H1 (cell line): ENCODE results near the gene PCID2. TPM values are rescaled to one million over a fixed set of nuclear protein-coding genes. Genes with fewer than 3 reads are reported as not detected.

Source experiments
- BACH1 ChIP-seq: IDR thresholded peaks from 2 replicates; pipeline ENCODE4 v1.6.1; 2012; ENCODE audit warnings: low read length, improper control_type of control experiment
- EP300 ChIP-seq, 2 experiments: IDR thresholded peaks; 1 replicate in 1 of 2; 2 replicates in 1 of 2; pipeline ENCODE4 v1.6.1; 2011 to 2012; ENCODE audit warnings: low read depth in 2 of 2, low read length in 2 of 2, mild to moderate bottlenecking in 2 of 2, borderline replicate concordance in 1 of 2, inconsistent platforms in 1 of 2, moderate library complexity in 1 of 2
- HDAC6 ChIP-seq: IDR thresholded peaks from one replicate; pipeline ENCODE4 v1.7.1; 2012; ENCODE audit warnings: low read depth, mild to moderate bottlenecking, inconsistent platforms, low read length, moderate library complexity
- RBBP5 ChIP-seq: IDR thresholded peaks from 2 replicates; pipeline ENCODE4 v1.7.1; 2012; ENCODE audit warnings: low read depth, mild to moderate bottlenecking, inconsistent platforms, low read length, moderate library complexity, borderline replicate concordance
- SIN3A ChIP-seq, 2 experiments: IDR thresholded peaks in 1 of 2; conservative IDR thresholded peaks in 1 of 2; 2 replicates each; pipeline ENCODE4 v1.6.1; 2011 to 2012; ENCODE audit warnings: low read length in 2 of 2, improper control_type of control experiment in 1 of 2, low read depth in 1 of 2, mild to moderate bottlenecking in 1 of 2
- SP1 ChIP-seq: IDR thresholded peaks from 2 replicates; pipeline ENCODE4 v1.6.1; 2011; ENCODE audit warnings: low read depth, low read length
- TAF1 ChIP-seq: IDR thresholded peaks from 2 replicates; pipeline ENCODE4 v1.6.1; 2011; ENCODE audit warnings: mild to moderate bottlenecking, low read depth, low read length
- TBP ChIP-seq: IDR thresholded peaks from 2 replicates; pipeline ENCODE4 v1.6.1; 2011; ENCODE audit warnings: low read depth, low read length, improper control_type of control experiment
- polyA plus RNA-seq, 7 experiments: library from polyadenylated mRNA; depleted of rRNA in 3 of 7; stranded (reverse) in 5 of 7; unstranded in 2 of 7; fragments of >200 nt in 5 of 7; fragments of 200-250 nt in 2 of 7; gene quantifications; 1 replicate in 5 of 7; 2 replicates in 1 of 7; 4 replicates in 1 of 7; pipeline versions ENCODE4 v1.2.1 to v1.2.3, GENCODE V29; 2011 to 2013; ENCODE audit warnings: missing spikeins in 2 of 7, mixed read lengths in 2 of 7
- total RNA-seq: library from RNA; stranded (reverse); fragmentation: NEBNext Ultra II Directional; extraction: Animal tissue kit (Norgen Biotek cat#: 25700); gene quantifications from 2 replicates; pipeline ENCODE4 v1.2.1, GENCODE V29; 2021
- TF ChIP-seq, protein P1 (sequence below): fragments of 300-600 bp; sonication (generic); IDR thresholded peaks from 2 replicates; pipeline ENCODE4 v1.7.1; 2012; ENCODE audit warnings: low read length, moderate library complexity, mild to moderate bottlenecking, inconsistent platforms; ENCODE audit not compliant: insufficient replicate concordance

PCID2 gene
- total and polyA plus RNA-seq, 2 of the 8 experiments (the other 6 are each of a cell fraction or from before 2014, with no cell fraction given): 72.4 to 72.8 TPM

DNA sequence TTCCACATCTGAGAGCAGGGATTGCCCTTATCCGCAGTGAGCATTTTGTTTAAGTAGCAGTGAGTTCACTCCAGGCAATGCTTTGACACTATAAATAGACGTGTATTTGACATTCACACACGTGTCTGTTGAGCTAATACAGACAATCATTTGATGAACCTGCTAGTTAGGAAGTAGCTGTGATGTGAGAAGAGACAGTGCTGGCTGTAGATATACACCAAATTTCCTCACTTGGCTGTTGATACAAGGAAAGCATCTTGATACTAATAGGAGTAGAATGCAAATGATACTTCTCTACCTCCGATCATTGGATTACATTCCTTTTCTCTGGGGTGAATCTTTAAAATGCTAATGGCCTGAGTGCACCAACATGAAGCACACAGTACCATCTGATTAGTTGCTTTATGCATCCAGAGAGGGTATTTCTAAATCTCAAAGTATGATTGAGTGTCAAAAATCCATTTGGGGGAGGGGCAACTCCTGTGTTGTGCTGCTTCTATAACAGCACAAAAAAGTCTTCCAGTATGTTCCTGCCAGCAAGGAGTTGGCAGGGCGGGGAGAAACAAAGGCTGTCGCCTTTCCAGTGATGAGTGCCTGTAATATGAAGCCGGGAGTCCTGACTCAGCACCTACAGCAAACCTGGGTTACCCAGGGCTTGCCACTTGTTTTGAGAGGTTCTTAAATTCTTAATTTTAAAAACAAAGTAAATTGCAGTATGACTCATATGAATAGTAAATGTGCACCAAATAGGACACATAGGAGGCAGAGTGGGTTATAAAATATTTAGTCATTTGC, 8.0 kb upstream of the PCID2 start (continued):
- 0 out of 2 replicates have a peak, but pooled peaks have one; percentile 17 for TF ChIP-seq TBP
- no peak for TF ChIP-seq EP300 (IDR thresholded peaks at IDR 0.05; ENCODE audit: borderline replicate concordance in 1 of 2, low read depth in 2 of 2, low read length in 2 of 2)
- 0 out of 4 replicates have a peak, but pooled peaks of 1 of the 2 experiments have one; percentile 24 for TF ChIP-seq SIN3A (conservative IDR thresholded peaks at IDR 0.05 in 1 of 2, IDR thresholded peaks at IDR 0.05 in 1 of 2; ENCODE audit: low read depth in 1 of 2, low read length in 2 of 2)
- no peak for TF ChIP-seq RBBP5
- no peak for TF ChIP-seq HDAC6
- TF ChIP-seq BACH1: peak; percentile 98
- TF ChIP-seq, protein P1, sequence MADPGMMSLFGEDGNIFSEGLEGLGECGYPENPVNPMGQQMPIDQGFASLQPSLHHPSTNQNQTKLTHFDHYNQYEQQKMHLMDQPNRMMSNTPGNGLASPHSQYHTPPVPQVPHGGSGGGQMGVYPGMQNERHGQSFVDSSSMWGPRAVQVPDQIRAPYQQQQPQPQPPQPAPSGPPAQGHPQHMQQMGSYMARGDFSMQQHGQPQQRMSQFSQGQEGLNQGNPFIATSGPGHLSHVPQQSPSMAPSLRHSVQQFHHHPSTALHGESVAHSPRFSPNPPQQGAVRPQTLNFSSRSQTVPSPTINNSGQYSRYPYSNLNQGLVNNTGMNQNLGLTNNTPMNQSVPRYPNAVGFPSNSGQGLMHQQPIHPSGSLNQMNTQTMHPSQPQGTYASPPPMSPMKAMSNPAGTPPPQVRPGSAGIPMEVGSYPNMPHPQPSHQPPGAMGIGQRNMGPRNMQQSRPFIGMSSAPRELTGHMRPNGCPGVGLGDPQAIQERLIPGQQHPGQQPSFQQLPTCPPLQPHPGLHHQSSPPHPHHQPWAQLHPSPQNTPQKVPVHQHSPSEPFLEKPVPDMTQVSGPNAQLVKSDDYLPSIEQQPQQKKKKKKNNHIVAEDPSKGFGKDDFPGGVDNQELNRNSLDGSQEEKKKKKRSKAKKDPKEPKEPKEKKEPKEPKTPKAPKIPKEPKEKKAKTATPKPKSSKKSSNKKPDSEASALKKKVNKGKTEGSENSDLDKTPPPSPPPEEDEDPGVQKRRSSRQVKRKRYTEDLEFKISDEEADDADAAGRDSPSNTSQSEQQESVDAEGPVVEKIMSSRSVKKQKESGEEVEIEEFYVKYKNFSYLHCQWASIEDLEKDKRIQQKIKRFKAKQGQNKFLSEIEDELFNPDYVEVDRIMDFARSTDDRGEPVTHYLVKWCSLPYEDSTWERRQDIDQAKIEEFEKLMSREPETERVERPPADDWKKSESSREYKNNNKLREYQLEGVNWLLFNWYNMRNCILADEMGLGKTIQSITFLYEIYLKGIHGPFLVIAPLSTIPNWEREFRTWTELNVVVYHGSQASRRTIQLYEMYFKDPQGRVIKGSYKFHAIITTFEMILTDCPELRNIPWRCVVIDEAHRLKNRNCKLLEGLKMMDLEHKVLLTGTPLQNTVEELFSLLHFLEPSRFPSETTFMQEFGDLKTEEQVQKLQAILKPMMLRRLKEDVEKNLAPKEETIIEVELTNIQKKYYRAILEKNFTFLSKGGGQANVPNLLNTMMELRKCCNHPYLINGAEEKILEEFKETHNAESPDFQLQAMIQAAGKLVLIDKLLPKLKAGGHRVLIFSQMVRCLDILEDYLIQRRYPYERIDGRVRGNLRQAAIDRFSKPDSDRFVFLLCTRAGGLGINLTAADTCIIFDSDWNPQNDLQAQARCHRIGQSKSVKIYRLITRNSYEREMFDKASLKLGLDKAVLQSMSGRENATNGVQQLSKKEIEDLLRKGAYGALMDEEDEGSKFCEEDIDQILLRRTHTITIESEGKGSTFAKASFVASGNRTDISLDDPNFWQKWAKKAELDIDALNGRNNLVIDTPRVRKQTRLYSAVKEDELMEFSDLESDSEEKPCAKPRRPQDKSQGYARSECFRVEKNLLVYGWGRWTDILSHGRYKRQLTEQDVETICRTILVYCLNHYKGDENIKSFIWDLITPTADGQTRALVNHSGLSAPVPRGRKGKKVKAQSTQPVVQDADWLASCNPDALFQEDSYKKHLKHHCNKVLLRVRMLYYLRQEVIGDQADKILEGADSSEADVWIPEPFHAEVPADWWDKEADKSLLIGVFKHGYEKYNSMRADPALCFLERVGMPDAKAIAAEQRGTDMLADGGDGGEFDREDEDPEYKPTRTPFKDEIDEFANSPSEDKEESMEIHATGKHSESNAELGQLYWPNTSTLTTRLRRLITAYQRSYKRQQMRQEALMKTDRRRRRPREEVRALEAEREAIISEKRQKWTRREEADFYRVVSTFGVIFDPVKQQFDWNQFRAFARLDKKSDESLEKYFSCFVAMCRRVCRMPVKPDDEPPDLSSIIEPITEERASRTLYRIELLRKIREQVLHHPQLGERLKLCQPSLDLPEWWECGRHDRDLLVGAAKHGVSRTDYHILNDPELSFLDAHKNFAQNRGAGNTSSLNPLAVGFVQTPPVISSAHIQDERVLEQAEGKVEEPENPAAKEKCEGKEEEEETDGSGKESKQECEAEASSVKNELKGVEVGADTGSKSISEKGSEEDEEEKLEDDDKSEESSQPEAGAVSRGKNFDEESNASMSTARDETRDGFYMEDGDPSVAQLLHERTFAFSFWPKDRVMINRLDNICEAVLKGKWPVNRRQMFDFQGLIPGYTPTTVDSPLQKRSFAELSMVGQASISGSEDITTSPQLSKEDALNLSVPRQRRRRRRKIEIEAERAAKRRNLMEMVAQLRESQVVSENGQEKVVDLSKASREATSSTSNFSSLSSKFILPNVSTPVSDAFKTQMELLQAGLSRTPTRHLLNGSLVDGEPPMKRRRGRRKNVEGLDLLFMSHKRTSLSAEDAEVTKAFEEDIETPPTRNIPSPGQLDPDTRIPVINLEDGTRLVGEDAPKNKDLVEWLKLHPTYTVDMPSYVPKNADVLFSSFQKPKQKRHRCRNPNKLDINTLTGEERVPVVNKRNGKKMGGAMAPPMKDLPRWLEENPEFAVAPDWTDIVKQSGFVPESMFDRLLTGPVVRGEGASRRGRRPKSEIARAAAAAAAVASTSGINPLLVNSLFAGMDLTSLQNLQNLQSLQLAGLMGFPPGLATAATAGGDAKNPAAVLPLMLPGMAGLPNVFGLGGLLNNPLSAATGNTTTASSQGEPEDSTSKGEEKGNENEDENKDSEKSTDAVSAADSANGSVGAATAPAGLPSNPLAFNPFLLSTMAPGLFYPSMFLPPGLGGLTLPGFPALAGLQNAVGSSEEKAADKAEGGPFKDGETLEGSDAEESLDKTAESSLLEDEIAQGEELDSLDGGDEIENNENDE: peak; percentile 23
- no peak for TF ChIP-seq SP1
- 0 out of 2 replicates have a peak, but pooled peaks have one; percentile 41 for TF ChIP-seq TAF1
